ENCODE data around the gene PGRMC2.
"Not testable (repeated sequence)": the region's sequence is repeated elsewhere in the genome, so short reads cannot be mapped to it uniquely, and the experiment has no call there.

Gene PGRMC2

GRCh38 chr4:128271551-128271950, 16.1 kb downstream of the PGRMC2 start:
- Mint-ChIP-seq H3K4me3 (no peak overlapping the region), H3K4me1 (ENCODE audit: low read depth) (no peaks in the 10 kb centered on the region), H3K36me3 (ENCODE audit: low read depth) (peaks cover 13% of the 10 kb centered on the region), H3K9me3 (no peaks in the 10 kb centered on the region), H3K27me3 (ENCODE audit: low read depth) (no peaks in the 10 kb centered on the region), H3K27ac (no peak overlapping the region)
- no peak for DNase-seq (ENCODE audit: low spot score)

GRCh38 chr4:128268970-128269369, 18.6 kb downstream of the PGRMC2 start:
- peaks cover 15% of the 10 kb centered on the region for H3K9me3 Mint-ChIP-seq
- DNase-seq (ENCODE audit: low spot score), result no peak
- no peak overlapping the region for H3K27ac Mint-ChIP-seq

GRCh38 chr4:128267745-128268144, 19.9 kb downstream of the PGRMC2 start:
- H3K4me3 Mint-ChIP-seq, result no peak overlapping the region
- peaks cover 23% of the 10 kb centered on the region for H3K9me3 Mint-ChIP-seq

More at GRCh38 chr4:128268970-128269369, 18.6 kb downstream of the PGRMC2 start:
- Mint-ChIP-seq H3K4me1 (ENCODE audit: low read depth) (no peaks in the 10 kb centered on the region), H3K27me3 (ENCODE audit: low read depth) (no peaks in the 10 kb centered on the region), H3K4me3 (no peak overlapping the region), H3K36me3 (ENCODE audit: low read depth) (peaks cover 13% of the 10 kb centered on the region)

GRCh38 chr4:128267171-128267570, 20.4 kb downstream of the PGRMC2 start:
- H3K4me1 Mint-ChIP-seq (ENCODE audit: low read depth); H3K27me3 Mint-ChIP-seq (ENCODE audit: low read depth); H3K27ac Mint-ChIP-seq; DNase-seq (ENCODE audit: low spot score); H3K4me3 Mint-ChIP-seq: not testable (repeated sequence)
- Mint-ChIP-seq H3K36me3 (ENCODE audit: low read depth) (peaks cover 11% of the 10 kb centered on the region), H3K9me3 (peaks cover 24% of the 10 kb centered on the region)

More at GRCh38 chr4:128267745-128268144, 19.9 kb downstream of the PGRMC2 start:
- H3K27ac Mint-ChIP-seq, result no peak overlapping the region
- H3K4me1 Mint-ChIP-seq (ENCODE audit: low read depth), result no peaks in the 10 kb centered on the region
- no peak for DNase-seq (ENCODE audit: low spot score)
- peaks cover 4% of the 10 kb centered on the region for H3K27me3 Mint-ChIP-seq (ENCODE audit: low read depth)
- H3K36me3 Mint-ChIP-seq (ENCODE audit: low read depth), result peaks cover 11% of the 10 kb centered on the region

GRCh38 chr4:128265550-128265949, 22.1 kb downstream of the PGRMC2 start:
- not testable (repeated sequence) for H3K27ac Mint-ChIP-seq; H3K36me3 Mint-ChIP-seq (ENCODE audit: low read depth); DNase-seq (ENCODE audit: low spot score); H3K4me1 Mint-ChIP-seq (ENCODE audit: low read depth); H3K4me3 Mint-ChIP-seq; H3K27me3 Mint-ChIP-seq (ENCODE audit: low read depth)
- peaks cover 24% of the 10 kb centered on the region for H3K9me3 Mint-ChIP-seq

- H3K4me3 Mint-ChIP-seq; H3K4me1 Mint-ChIP-seq (ENCODE audit: low read depth); H3K27ac Mint-ChIP-seq; DNase-seq (ENCODE audit: low spot score); H3K36me3 Mint-ChIP-seq (ENCODE audit: low read depth): not testable (repeated sequence)
- Mint-ChIP-seq H3K9me3 (peaks cover 13% of the 10 kb centered on the region), H3K27me3 (ENCODE audit: low read depth) (peaks cover 12% of the 10 kb centered on the region)
These were observed 27.7 kb downstream of the PGRMC2 start for GRCh38 chr4:128259889-128260288.

- not testable (repeated sequence) for H3K27me3 Mint-ChIP-seq (ENCODE audit: low read depth); H3K36me3 Mint-ChIP-seq (ENCODE audit: low read depth); H3K4me1 Mint-ChIP-seq (ENCODE audit: low read depth); H3K4me3 Mint-ChIP-seq; H3K9me3 Mint-ChIP-seq; DNase-seq (ENCODE audit: low spot score); H3K27ac Mint-ChIP-seq
These were observed 29.4 kb downstream of the PGRMC2 start for GRCh38 chr4:128258166-128258565.

- Mint-ChIP-seq H3K4me1 (ENCODE audit: low read depth) (no peaks in the 10 kb centered on the region), H3K36me3 (ENCODE audit: low read depth) (no peaks in the 10 kb centered on the region), H3K4me3 (no peak overlapping the region), H3K9me3 (peaks cover 6% of the 10 kb centered on the region), H3K27me3 (ENCODE audit: low read depth) (peaks cover 8% of the 10 kb centered on the region), H3K27ac (no peak overlapping the region)
- no peak for DNase-seq (ENCODE audit: low spot score)
These were observed 31.1 kb downstream of the PGRMC2 start for GRCh38 chr4:128256539-128256938.

GRCh38 chr4:128255906-128256305, 31.7 kb downstream of the PGRMC2 start:
- no peak overlapping the region for H3K27ac Mint-ChIP-seq
- H3K27me3 Mint-ChIP-seq (ENCODE audit: low read depth), result peaks cover 5% of the 10 kb centered on the region
- no peaks in the 10 kb centered on the region for H3K4me1 Mint-ChIP-seq (ENCODE audit: low read depth)
- H3K4me3 Mint-ChIP-seq, result no peak overlapping the region
- no peaks in the 10 kb centered on the region for H3K36me3 Mint-ChIP-seq (ENCODE audit: low read depth)
- peaks cover 6% of the 10 kb centered on the region for H3K9me3 Mint-ChIP-seq
- DNase-seq (ENCODE audit: low spot score), result no peak

- no peak overlapping the region for H3K4me3 Mint-ChIP-seq
- no peak for DNase-seq (ENCODE audit: low spot score)
- no peak overlapping the region for H3K27ac Mint-ChIP-seq
- H3K27me3 Mint-ChIP-seq (ENCODE audit: low read depth), result no peaks in the 10 kb centered on the region
- H3K9me3 Mint-ChIP-seq, result peaks cover 34% of the 10 kb centered on the region
- no peaks in the 10 kb centered on the region for H3K36me3 Mint-ChIP-seq (ENCODE audit: low read depth)
- H3K4me1 Mint-ChIP-seq (ENCODE audit: low read depth), result no peaks in the 10 kb centered on the region
These were observed 37.6 kb downstream of the PGRMC2 start for GRCh38 chr4:128249787-128250668.

- Mint-ChIP-seq H3K27ac (no peak overlapping the region), H3K36me3 (ENCODE audit: low read depth) (no peaks in the 10 kb centered on the region), H3K4me3 (no peak overlapping the region), H3K4me1 (ENCODE audit: low read depth) (no peaks in the 10 kb centered on the region), H3K9me3 (peaks cover 34% of the 10 kb centered on the region), H3K27me3 (ENCODE audit: low read depth) (no peaks in the 10 kb centered on the region)
- DNase-seq (ENCODE audit: low spot score), result no peak
These were observed 39.7 kb downstream of the PGRMC2 start for GRCh38 chr4:128247906-128248305.

- H3K4me3 Mint-ChIP-seq; H3K4me1 Mint-ChIP-seq (ENCODE audit: low read depth); H3K27ac Mint-ChIP-seq; DNase-seq (ENCODE audit: low spot score); H3K36me3 Mint-ChIP-seq (ENCODE audit: low read depth); H3K27me3 Mint-ChIP-seq (ENCODE audit: low read depth): not testable (repeated sequence)
- H3K9me3 Mint-ChIP-seq, result peaks cover 26% of the 10 kb centered on the region
These were observed 42.2 kb downstream of the PGRMC2 start for GRCh38 chr4:128245391-128245790.

- peaks cover 18% of the 10 kb centered on the region for H3K9me3 Mint-ChIP-seq
- H3K4me3 Mint-ChIP-seq, result no peak overlapping the region
- no peaks in the 10 kb centered on the region for H3K4me1 Mint-ChIP-seq (ENCODE audit: low read depth)
- H3K36me3 Mint-ChIP-seq (ENCODE audit: low read depth), result no peaks in the 10 kb centered on the region
- no peak overlapping the region for H3K27ac Mint-ChIP-seq
- H3K27me3 Mint-ChIP-seq (ENCODE audit: low read depth), result no peaks in the 10 kb centered on the region
- no peak for DNase-seq (ENCODE audit: low spot score)
These were observed 43.2 kb downstream of the PGRMC2 start for GRCh38 chr4:128244379-128244778.

- Mint-ChIP-seq H3K36me3 (ENCODE audit: low read depth) (no peaks in the 10 kb centered on the region), H3K9me3 (peaks cover 11% of the 10 kb centered on the region), H3K4me3 (no peak overlapping the region), H3K27me3 (ENCODE audit: low read depth) (no peaks in the 10 kb centered on the region), H3K4me1 (ENCODE audit: low read depth) (no peaks in the 10 kb centered on the region), H3K27ac (no peak overlapping the region)
- no peak for DNase-seq (ENCODE audit: low spot score)
These were observed 45.0 kb downstream of the PGRMC2 start for GRCh38 chr4:128242601-128243000.

- peaks cover 8% of the 10 kb centered on the region for H3K9me3 Mint-ChIP-seq
- no peak for DNase-seq (ENCODE audit: low spot score)
- H3K36me3 Mint-ChIP-seq (ENCODE audit: low read depth), result no peaks in the 10 kb centered on the region
- no peak overlapping the region for H3K27ac Mint-ChIP-seq
- H3K4me3 Mint-ChIP-seq, result no peak overlapping the region
- no peaks in the 10 kb centered on the region for H3K27me3 Mint-ChIP-seq (ENCODE audit: low read depth)
- H3K4me1 Mint-ChIP-seq (ENCODE audit: low read depth), result no peaks in the 10 kb centered on the region
These were observed 45.6 kb downstream of the PGRMC2 start for GRCh38 chr4:128241981-128242380.

All from T-helper 2 cell treated with Interferon-gamma antibody and Interleukin-4, amounts not matched to agents 5 μg/mL and 100 μg/mL, for 36 hours (primary cell).